ENCODE results near the gene APPL2.

The APPL2 gene

DNA sequence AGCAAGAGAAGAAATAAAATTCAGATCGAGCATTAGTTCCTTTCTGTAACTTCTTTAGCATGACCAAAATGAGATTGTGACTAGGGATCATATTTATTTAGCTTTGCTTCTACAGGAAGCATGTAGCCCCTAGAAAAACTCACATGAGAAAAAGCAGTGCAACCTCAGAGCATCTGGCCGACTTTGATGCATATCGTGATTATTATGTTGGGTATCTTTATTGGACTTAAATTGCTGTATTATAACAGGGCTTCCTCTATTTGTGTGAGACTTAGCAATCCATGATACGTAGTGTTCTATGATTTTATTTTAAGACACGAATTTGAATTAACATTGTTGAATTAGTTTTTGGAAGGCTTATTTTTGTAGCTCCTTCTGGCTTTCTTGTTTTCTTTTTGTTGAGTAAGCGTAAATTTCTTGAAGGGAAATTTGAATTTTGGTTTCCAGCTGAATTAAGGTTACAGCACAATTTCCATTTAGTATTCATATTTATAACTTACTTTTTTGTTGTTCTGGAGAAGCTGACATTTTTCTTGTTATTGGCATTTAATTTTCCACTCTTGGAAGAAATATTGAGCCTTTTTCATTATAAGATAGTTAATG lies 94.6 kb downstream of the APPL2 start:
- H3K9me3 ChIP-seq (ENCODE audit: low read length), result no peaks in the 10 kb centered on the region
- H3K4me1 ChIP-seq (ENCODE audit: insufficient read depth, low read length, severe bottlenecking), result no peaks in the 10 kb centered on the region
- no peaks in the 10 kb centered on the region for H3F3A ChIP-seq (ENCODE audit: insufficient read depth, low read length)
- no peaks in the 10 kb centered on the region for H3K27me3 ChIP-seq (ENCODE audit: insufficient read depth, low read length)
- no peak overlapping the region for H3K27ac ChIP-seq (ENCODE audit: low read depth, low read length, poor library complexity, severe bottlenecking)
- H3K79me2 ChIP-seq (ENCODE audit: insufficient read depth, low read length), result no peaks in the 10 kb centered on the region
- no peak overlapping the region for H3K4me3 ChIP-seq (ENCODE audit: low read depth, low read length, poor library complexity, severe bottlenecking)
- no peak overlapping the region for H3K9ac ChIP-seq (ENCODE audit: low read length)
- H2AFZ ChIP-seq (ENCODE audit: low read length), result no peak overlapping the region
- TF ChIP-seq, protein P1, sequence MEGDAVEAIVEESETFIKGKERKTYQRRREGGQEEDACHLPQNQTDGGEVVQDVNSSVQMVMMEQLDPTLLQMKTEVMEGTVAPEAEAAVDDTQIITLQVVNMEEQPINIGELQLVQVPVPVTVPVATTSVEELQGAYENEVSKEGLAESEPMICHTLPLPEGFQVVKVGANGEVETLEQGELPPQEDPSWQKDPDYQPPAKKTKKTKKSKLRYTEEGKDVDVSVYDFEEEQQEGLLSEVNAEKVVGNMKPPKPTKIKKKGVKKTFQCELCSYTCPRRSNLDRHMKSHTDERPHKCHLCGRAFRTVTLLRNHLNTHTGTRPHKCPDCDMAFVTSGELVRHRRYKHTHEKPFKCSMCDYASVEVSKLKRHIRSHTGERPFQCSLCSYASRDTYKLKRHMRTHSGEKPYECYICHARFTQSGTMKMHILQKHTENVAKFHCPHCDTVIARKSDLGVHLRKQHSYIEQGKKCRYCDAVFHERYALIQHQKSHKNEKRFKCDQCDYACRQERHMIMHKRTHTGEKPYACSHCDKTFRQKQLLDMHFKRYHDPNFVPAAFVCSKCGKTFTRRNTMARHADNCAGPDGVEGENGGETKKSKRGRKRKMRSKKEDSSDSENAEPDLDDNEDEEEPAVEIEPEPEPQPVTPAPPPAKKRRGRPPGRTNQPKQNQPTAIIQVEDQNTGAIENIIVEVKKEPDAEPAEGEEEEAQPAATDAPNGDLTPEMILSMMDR (IDR thresholded peaks at IDR 0.05; ENCODE audit: low read length), result no peak
- no peak for TF ChIP-seq EZH2 (IDR thresholded peaks at IDR 0.05; ENCODE audit: borderline replicate concordance, low read length)
- no peak overlapping the region for H3K4me2 ChIP-seq (ENCODE audit: low read length)
- H3K9me2 ChIP-seq (ENCODE audit: low read depth, low read length), result no peaks in the 10 kb centered on the region
- no peaks in the 10 kb centered on the region for H4K20me1 ChIP-seq (ENCODE audit: insufficient read depth, low read length)
- peaks cover 59% of the 10 kb centered on the region for H3K36me3 ChIP-seq (ENCODE audit: insufficient read depth, low read length)

DNA sequence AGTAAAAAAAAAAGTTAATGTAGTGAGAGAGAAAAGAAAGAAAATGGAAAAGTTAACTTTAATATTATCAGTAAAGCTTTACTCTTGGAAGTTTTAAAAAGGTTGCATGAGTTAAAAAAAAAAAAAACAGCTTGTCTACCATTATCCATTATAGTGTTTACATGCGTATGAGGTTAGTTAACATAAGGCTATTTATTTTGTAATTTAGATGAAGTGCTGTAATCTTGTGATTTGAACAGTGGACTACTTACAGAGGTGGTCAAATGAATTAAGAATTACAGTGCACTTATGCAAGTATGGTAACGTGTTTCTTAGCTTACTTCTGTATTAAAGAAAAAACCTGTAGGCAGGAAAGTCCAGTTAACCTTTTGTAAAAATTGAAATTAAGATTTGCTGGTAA lies 97.7 kb downstream of the APPL2 start:
- Histone ChIP-seq H3K4me2 (ENCODE audit: low read length) (no peak overlapping the region), H3K79me2 (ENCODE audit: insufficient read depth, low read length) (no peaks in the 10 kb centered on the region), H3K4me1 (ENCODE audit: insufficient read depth, low read length, severe bottlenecking) (no peaks in the 10 kb centered on the region), H3K36me3 (ENCODE audit: insufficient read depth, low read length) (peaks cover 76% of the 10 kb centered on the region), H3K27ac (ENCODE audit: low read depth, low read length, poor library complexity, severe bottlenecking) (no peak overlapping the region), H3K9ac (ENCODE audit: low read length) (no peak overlapping the region), H3F3A (ENCODE audit: insufficient read depth, low read length) (no peaks in the 10 kb centered on the region), H2AFZ (ENCODE audit: low read length) (no peak overlapping the region), H4K20me1 (ENCODE audit: insufficient read depth, low read length) (no peaks in the 10 kb centered on the region), H3K4me3 (ENCODE audit: low read depth, low read length, poor library complexity, severe bottlenecking) (no peak overlapping the region), H3K9me3 (ENCODE audit: low read length) (no peaks in the 10 kb centered on the region), H3K27me3 (ENCODE audit: insufficient read depth, low read length) (no peaks in the 10 kb centered on the region), H3K9me2 (ENCODE audit: low read depth, low read length) (no peaks in the 10 kb centered on the region)
- TF ChIP-seq EZH2 (IDR thresholded peaks at IDR 0.05; ENCODE audit: borderline replicate concordance, low read length), result no peak
- TF ChIP-seq, protein P1 (IDR thresholded peaks at IDR 0.05; ENCODE audit: low read length), result no peak

Measured in OCI-LY1 (cell line).